Type B pancreatic cell (in vitro differentiated cells): ENCODE results near the gene BPIFB6. TPM values are rescaled to one million over a fixed set of nuclear protein-coding genes. Genes with fewer than 3 reads are reported as not detected.

Source experiments
- DNase-seq: peaks from one replicate; pipeline ENCODE4 v3.0.0; 2021; ENCODE audit warnings: mixed read lengths; ENCODE audit not compliant: unreplicated experiment; ENCODE audit errors: extremely low spot score
- H3K27ac Mint-ChIP-seq: 2 replicates; pipeline ENCODE4 v1.8.0; 2021; ENCODE audit warnings: mild to moderate bottlenecking, mixed read lengths
- H3K27me3 Mint-ChIP-seq: 2 replicates; pipeline ENCODE4 v1.8.0; 2021; ENCODE audit warnings: mixed read lengths
- H3K36me3 Mint-ChIP-seq: 2 replicates; pipeline ENCODE4 v1.8.0; 2021; ENCODE audit warnings: mixed read lengths
- H3K4me1 Mint-ChIP-seq: one replicate; pipeline ENCODE4 v1.8.0; 2021; ENCODE audit warnings: mixed read lengths; ENCODE audit not compliant: unreplicated experiment
- H3K4me3 Mint-ChIP-seq: 2 replicates; pipeline ENCODE4 v1.8.0; 2021; ENCODE audit warnings: mild to moderate bottlenecking, mixed read lengths
- H3K9me3 Mint-ChIP-seq: 2 replicates; pipeline ENCODE4 v1.8.0; 2021; ENCODE audit warnings: mixed read lengths
- total RNA-seq: library from RNA; stranded (reverse); gene quantifications from 2 replicates; pipeline ENCODE4 v1.2.1, GENCODE V29; 2021; ENCODE audit warnings: low replicate concordance
- TF ChIP-seq, protein P1 (sequence below): fragments of 200-600 bp; sonication (generic); conservative IDR thresholded peaks from 2 replicates; pipeline ENCODE4 v1.5.0; 2021; ENCODE audit warnings: antibody characterized with exemption, mild to moderate bottlenecking

The BPIFB6 gene
- total RNA-seq, 1 donor from 2014 or later, result not detected

DNA sequence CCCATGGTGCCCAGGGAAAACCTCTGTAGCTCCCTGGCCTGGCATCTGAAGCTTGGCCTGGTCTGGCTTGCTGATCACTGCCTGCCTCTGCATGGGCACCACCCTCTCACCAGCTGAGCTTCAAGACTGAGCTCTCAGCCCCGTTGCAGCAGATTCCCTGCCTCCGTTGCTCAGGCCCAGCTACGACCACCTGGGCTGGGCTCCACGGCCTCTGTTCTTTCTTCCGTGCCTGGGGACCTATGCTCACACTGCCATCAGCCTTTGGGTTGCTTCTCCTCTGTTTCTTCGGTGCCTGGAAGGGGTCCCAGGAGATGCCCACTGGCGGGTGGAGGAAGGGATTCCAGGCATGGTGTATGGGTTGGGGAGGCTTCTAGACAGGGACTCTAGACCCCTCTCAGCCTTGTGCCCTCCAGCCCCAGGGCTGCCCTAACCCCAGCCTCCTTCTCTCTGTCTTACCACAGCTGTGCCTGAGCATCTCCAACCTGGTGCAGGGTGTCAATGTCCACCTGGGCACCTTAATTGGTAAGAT, 14.8 kb upstream of the BPIFB6 start:
- no peak for DNase-seq
- TF ChIP-seq, protein P1, sequence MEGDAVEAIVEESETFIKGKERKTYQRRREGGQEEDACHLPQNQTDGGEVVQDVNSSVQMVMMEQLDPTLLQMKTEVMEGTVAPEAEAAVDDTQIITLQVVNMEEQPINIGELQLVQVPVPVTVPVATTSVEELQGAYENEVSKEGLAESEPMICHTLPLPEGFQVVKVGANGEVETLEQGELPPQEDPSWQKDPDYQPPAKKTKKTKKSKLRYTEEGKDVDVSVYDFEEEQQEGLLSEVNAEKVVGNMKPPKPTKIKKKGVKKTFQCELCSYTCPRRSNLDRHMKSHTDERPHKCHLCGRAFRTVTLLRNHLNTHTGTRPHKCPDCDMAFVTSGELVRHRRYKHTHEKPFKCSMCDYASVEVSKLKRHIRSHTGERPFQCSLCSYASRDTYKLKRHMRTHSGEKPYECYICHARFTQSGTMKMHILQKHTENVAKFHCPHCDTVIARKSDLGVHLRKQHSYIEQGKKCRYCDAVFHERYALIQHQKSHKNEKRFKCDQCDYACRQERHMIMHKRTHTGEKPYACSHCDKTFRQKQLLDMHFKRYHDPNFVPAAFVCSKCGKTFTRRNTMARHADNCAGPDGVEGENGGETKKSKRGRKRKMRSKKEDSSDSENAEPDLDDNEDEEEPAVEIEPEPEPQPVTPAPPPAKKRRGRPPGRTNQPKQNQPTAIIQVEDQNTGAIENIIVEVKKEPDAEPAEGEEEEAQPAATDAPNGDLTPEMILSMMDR, result no peak
- H3K27ac Mint-ChIP-seq, result no peak overlapping the region
- no peaks in the 10 kb centered on the region for H3K36me3 Mint-ChIP-seq
- peaks cover 46% of the 10 kb centered on the region for H3K27me3 Mint-ChIP-seq
- no peak overlapping the region for H3K4me3 Mint-ChIP-seq
- H3K4me1 Mint-ChIP-seq, result peaks cover 4% of the 10 kb centered on the region
- H3K9me3 Mint-ChIP-seq, result no peaks in the 10 kb centered on the region

DNA sequence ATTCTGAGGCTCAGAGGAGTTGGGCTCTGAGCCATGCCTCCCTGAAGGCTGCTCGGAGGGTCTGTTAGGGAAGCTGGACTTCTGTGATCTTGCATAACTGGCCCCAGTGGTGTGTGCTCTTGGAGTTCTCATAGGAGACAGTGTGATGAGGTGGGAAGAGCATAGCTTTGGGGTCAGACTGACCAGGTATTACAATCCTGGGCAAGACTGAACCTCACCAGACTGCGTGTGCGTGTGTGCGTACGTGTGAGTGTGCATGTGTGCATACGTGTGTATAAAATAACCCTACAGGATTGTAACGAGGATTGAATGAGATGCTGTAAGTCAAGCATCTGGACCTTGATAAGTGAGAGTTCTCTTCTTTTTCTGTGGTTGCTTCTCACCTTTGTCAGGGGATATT, 13.9 kb upstream of the BPIFB6 start:
- no peaks in the 10 kb centered on the region for H3K9me3 Mint-ChIP-seq
- H3K4me1 Mint-ChIP-seq, result peaks cover 4% of the 10 kb centered on the region
- TF ChIP-seq, protein P1, result no peak
- no peak overlapping the region for H3K27ac Mint-ChIP-seq
- no peak for DNase-seq
- H3K27me3 Mint-ChIP-seq, result peaks cover 42% of the 10 kb centered on the region
- no peak overlapping the region for H3K4me3 Mint-ChIP-seq
- no peaks in the 10 kb centered on the region for H3K36me3 Mint-ChIP-seq

DNA sequence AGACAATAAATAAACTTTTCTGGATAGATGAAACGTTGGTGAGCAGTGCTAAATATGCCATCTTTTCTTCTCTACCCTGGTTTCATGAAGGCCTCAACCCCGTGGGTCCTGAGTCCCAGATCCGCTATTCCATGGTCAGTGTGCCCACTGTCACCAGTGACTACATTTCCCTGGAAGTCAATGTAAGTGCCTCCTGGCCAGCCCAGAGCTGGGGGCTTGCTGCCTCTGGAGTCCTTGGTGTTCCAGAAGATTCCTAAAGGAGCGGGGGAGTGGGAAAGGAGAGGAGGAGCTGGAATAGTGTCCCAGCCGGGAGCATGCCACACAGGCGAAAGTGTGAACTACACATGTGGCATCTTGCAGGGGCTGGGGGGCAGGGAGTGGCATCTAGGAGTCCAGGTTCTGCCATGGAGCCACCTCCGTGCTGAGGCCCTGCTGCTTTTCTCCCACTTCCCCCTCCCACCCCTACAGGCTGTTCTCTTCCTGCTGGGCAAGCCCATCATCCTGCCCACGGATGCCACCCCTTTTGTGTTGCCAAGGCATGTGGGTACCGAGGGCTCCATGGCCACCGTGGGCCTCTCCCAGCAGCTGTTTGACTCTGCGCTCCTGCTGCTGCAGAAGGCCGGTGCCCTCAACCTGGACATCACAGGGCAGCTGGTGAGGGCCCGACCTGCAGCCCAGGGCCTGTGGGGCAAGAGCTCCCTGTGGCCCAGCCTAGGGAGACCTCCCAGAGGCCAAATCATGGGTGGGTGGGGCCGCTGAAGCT, 13.1 kb upstream of the BPIFB6 start:
- H3K27ac Mint-ChIP-seq, result no peak overlapping the region
- TF ChIP-seq, protein P1, result no peak
- H3K4me1 Mint-ChIP-seq, result peaks cover 4% of the 10 kb centered on the region
- H3K4me3 Mint-ChIP-seq, result no peak overlapping the region
- H3K27me3 Mint-ChIP-seq, result peaks cover 42% of the 10 kb centered on the region
- H3K36me3 Mint-ChIP-seq, result no peaks in the 10 kb centered on the region
- no peak for DNase-seq
- no peaks in the 10 kb centered on the region for H3K9me3 Mint-ChIP-seq

DNA sequence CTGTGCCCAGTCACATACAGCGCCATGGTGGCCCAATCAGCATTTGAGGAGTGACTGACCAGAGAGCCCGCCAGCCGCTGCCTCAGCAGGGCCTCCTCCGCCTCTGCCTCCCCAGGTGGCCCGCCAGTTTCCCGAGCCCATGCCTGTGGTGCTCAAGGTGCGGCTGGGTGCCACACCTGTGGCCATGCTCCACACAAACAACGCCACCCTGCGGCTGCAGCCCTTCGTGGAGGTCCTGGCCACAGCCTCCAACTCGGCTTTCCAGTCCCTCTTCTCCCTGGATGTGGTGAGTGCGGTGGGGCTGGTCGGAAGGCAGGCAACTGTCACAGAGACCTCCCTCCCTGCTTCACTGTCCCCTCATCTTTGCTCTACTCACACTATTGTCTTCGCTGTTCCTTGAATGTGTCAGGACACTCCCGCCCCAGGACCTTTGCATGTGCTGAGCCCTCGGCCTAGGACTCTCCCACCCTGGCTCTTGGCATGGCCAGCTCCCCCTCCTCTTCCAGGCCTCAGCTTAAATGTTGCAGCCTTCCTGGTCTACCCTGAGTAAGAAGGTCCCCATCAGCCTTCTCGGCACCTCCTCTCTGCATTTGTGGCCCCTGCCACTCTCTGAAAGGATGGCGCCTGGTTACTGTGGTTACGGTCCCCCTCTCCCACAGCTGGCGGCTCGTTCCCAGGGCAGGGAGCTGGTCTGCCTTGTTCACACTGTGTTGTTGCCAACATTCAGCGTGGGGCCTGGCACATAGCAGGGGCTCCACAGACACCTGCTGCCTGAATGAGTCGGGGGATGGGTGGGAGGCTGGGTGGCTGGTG, 11.8 kb upstream of the BPIFB6 start:
- no peaks in the 10 kb centered on the region for H3K36me3 Mint-ChIP-seq
- TF ChIP-seq, protein P1, result no peak
- DNase-seq, result no peak
- no peak overlapping the region for H3K27ac Mint-ChIP-seq
- no peaks in the 10 kb centered on the region for H3K9me3 Mint-ChIP-seq
- H3K4me1 Mint-ChIP-seq, result peaks cover 4% of the 10 kb centered on the region
- H3K4me3 Mint-ChIP-seq, result no peak overlapping the region
- H3K27me3 Mint-ChIP-seq, result peaks cover 40% of the 10 kb centered on the region

DNA sequence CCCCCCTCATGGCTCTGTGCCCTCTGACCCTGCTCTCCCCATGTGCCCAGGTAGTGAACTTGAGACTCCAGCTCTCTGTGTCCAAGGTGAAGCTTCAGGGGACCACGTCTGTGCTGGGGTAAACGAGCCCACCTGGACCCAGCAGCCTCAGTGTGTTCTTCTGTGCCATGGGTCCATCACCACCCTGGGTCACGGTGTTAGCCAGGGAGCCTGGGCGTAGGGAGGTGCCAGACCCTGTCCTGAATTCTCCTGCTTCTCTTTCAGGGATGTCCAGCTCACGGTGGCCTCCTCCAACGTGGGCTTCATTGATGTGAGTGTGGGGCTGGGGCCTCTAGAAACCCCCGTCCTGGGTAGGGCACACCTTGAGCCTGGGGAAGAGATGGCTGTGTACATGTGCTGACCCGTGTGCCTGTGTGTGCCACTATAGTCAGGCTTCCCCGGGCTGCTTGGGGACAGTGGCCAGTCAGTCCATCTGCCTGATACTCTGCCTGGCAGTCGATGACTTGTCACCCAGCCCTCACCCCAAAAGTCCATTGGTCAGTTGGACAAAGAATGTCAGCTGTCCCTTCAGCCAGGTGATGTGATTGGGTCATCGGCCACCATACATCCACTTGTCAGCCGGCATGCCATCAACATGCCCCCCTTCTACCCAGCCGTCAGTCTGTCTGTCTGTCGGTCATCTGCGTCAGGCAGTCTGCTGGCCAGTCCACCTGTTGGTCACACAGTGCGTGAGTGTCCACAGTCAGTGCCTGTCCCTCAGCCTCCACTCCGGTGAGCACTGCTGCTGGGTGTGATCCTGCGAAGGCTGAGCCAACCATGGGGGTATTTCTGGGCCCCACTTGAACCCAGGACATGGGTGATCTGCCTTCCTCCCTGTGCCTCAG, 10.9 kb upstream of the BPIFB6 start:
- H3K36me3 Mint-ChIP-seq, result no peaks in the 10 kb centered on the region
- H3K27me3 Mint-ChIP-seq, result peaks cover 31% of the 10 kb centered on the region
- TF ChIP-seq, protein P1, result no peak
- H3K4me3 Mint-ChIP-seq, result no peak overlapping the region
- no peak for DNase-seq
- no peaks in the 10 kb centered on the region for H3K9me3 Mint-ChIP-seq
- H3K27ac Mint-ChIP-seq, result no peak overlapping the region
- no peaks in the 10 kb centered on the region for H3K4me1 Mint-ChIP-seq
